ENCODE data around the gene SCPEP1. TPM values are rescaled to one million over a fixed set of nuclear protein-coding genes. Genes with fewer than 3 reads are reported as not detected.

The SCPEP1 gene
- total and polyA plus RNA-seq, 2 of the 13 experiments (the other 11 are each of a cell fraction or from before 2014, with no cell fraction given), result 24.3 to 27.3 TPM

DNA sequence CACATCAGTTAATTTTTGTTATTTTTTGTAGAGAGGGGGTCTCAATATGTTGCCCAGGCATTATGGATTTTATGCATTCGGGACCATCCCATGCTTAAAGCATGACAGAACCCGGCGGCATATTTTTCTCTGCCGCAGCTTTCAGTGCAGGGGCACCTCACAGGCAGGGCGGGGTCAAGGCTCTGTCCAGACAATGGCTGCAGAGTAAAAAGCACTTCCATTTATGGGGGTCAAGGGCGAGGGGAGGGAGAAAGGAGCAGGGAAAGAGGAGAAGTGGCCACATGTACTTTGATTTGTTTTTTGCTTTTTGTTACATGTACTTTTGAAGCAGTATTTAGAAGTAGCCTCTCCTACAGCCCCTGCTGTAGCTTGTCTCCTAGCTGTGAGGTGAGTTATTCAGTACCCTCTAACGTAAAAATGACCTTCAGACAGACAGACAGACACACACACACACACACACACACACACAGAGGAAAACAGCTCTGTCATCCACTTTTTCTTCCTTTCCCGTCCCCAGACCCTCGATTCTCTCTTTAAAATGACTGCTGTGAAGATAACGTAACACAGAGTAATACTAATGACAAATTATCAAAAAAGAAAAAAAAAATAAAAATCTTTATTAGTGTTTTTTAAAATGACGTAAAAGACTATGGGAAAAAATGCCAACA, 856 bp upstream of the SCPEP1 start (continued):
- TF ChIP-seq ZNF17 (CRISPR knock-in tag; IDR thresholded peaks at IDR 0.05) (no peak), ZNF335 (CRISPR knock-in tag; IDR thresholded peaks at IDR 0.05) (no peak), ZSCAN9 (CRISPR knock-in tag; IDR thresholded peaks at IDR 0.05; ENCODE audit: borderline replicate concordance) (no peak), ZBTB4 (CRISPR knock-in tag; IDR thresholded peaks at IDR 0.05; ENCODE audit: borderline replicate concordance) (no peak), PRMT3 (CRISPR knock-in tag; IDR thresholded peaks at IDR 0.05; ENCODE audit: borderline replicate concordance, low read depth) (no peak), ZNF503 (CRISPR knock-in tag; IDR thresholded peaks at IDR 0.05) (no peak), ZNF652 (CRISPR knock-in tag; IDR thresholded peaks at IDR 0.05; ENCODE audit: borderline replicate concordance, low read depth) (no peak), NBN (conservative IDR thresholded peaks at IDR 0.05) (no peak), ZNF710 (CRISPR knock-in tag; IDR thresholded peaks at IDR 0.05; ENCODE audit: borderline replicate concordance) (no peak), IRX3 (CRISPR knock-in tag; IDR thresholded peaks at IDR 0.05; ENCODE audit: borderline replicate concordance, low read depth) (no peak), HMG20B (CRISPR knock-in tag; conservative IDR thresholded peaks at IDR 0.05) (no peak), SP1 (IDR thresholded peaks at IDR 0.05) (no peak), SP1 (CRISPR knock-in tag; IDR thresholded peaks at IDR 0.05) (no peak), BRF2 (CRISPR knock-in tag; IDR thresholded peaks at IDR 0.05) (no peak), CBFB (CRISPR knock-in tag; IDR thresholded peaks at IDR 0.05) (no peak), BRD4 (CRISPR knock-in tag; IDR thresholded peaks at IDR 0.05) (no peak), ATM (IDR thresholded peaks at IDR 0.05; ENCODE audit: borderline replicate concordance) (no peak)
- TF ChIP-seq, protein P1, sequence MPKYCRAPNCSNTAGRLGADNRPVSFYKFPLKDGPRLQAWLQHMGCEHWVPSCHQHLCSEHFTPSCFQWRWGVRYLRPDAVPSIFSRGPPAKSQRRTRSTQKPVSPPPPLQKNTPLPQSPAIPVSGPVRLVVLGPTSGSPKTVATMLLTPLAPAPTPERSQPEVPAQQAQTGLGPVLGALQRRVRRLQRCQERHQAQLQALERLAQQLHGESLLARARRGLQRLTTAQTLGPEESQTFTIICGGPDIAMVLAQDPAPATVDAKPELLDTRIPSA (CRISPR knock-in tag; IDR thresholded peaks at IDR 0.05; ENCODE audit: borderline replicate concordance), result no peak
- TF ChIP-seq, protein P2, sequence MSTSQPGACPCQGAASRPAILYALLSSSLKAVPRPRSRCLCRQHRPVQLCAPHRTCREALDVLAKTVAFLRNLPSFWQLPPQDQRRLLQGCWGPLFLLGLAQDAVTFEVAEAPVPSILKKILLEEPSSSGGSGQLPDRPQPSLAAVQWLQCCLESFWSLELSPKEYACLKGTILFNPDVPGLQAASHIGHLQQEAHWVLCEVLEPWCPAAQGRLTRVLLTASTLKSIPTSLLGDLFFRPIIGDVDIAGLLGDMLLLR (CRISPR knock-in tag; IDR thresholded peaks at IDR 0.05), result no peak
- TF ChIP-seq, protein P3, sequence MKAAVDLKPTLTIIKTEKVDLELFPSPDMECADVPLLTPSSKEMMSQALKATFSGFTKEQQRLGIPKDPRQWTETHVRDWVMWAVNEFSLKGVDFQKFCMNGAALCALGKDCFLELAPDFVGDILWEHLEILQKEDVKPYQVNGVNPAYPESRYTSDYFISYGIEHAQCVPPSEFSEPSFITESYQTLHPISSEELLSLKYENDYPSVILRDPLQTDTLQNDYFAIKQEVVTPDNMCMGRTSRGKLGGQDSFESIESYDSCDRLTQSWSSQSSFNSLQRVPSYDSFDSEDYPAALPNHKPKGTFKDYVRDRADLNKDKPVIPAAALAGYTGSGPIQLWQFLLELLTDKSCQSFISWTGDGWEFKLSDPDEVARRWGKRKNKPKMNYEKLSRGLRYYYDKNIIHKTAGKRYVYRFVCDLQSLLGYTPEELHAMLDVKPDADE (CRISPR knock-in tag; IDR thresholded peaks at IDR 0.05), result no peak
